Spleen (tissue), 7 donors: ENCODE results near the gene CANT1.

Experiments
- POLR2A ChIP-seq, 3 donors: fragments of 450-650 bp; IDR thresholded peaks; one replicate each; pipeline ENCODE4 v1.5.1; 2017; ENCODE audit warnings: antibody characterized with exemption in 3 of 3, mild to moderate bottlenecking in 1 of 3
- TF ChIP-seq, protein P1 (sequence below), 11 experiments: fragments of 200-600 bp in 7 of 11; fragments of 450-650 bp in 4 of 11; sonication (generic) in 4 of 11; IDR thresholded peaks in 8 of 11; conservative IDR thresholded peaks in 3 of 11; 1 replicate in 7 of 11; 2 replicates in 4 of 11; pipeline versions ENCODE4 v1.4.0 to v1.8.0; 2016 to 2021; ENCODE audit warnings: antibody characterized with exemption in 11 of 11, inconsistent platforms in 4 of 11, mild to moderate bottlenecking in 1 of 11
- donor health status: DM: no; HTN: no; CAD: no; lungs with moderate emphysema.
- donor health status: DM: no; HTN: no; CAD: no.
- donor health status: DM: no; HTN: no; CAD: no.

DNA sequence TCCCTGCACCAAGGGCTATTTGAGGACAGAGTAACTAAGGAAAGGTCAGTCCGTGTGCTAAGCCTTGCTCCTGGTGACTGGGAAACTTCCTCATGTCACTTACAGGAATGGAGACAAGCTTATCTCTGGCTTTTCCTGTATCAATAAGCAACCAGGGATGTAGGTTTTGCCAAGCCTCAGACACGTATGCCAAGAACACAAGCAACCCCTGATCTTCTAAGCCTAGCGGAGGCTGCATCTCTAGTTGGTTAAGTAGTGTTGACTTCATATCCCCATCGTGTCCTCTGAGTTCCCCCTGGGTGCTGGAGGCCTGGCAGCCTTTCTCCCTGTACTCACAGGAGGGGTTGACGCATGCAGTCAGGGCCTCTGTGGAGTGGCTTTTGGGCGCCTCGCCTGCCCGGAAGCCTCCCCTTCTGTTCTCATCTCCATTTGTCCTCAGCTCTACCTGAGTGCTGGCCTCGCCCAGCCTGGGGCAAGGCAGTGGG is 13.0 kb upstream of the CANT1 start:
- TF ChIP-seq, protein P1, sequence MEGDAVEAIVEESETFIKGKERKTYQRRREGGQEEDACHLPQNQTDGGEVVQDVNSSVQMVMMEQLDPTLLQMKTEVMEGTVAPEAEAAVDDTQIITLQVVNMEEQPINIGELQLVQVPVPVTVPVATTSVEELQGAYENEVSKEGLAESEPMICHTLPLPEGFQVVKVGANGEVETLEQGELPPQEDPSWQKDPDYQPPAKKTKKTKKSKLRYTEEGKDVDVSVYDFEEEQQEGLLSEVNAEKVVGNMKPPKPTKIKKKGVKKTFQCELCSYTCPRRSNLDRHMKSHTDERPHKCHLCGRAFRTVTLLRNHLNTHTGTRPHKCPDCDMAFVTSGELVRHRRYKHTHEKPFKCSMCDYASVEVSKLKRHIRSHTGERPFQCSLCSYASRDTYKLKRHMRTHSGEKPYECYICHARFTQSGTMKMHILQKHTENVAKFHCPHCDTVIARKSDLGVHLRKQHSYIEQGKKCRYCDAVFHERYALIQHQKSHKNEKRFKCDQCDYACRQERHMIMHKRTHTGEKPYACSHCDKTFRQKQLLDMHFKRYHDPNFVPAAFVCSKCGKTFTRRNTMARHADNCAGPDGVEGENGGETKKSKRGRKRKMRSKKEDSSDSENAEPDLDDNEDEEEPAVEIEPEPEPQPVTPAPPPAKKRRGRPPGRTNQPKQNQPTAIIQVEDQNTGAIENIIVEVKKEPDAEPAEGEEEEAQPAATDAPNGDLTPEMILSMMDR (IDR thresholded peaks at IDR 0.05 in 8 of 11, conservative IDR thresholded peaks at IDR 0.05 in 3 of 11): no peak
- peak in 1 of 3 donors; percentile 11 for TF ChIP-seq POLR2A (IDR thresholded peaks at IDR 0.05)
